GM18868 (cell line): Measurements from ENCODE around the gene CADPS2.
"Not testable (repeated sequence)": the region's sequence is repeated elsewhere in the genome, so short reads cannot be mapped to it uniquely, and the experiment has no call there.

ENCODE experiments used
- ATAC-seq: cut with Tn5 transposase; IDR thresholded peaks from one replicate; pipeline ENCODE4 v1.9.1; 2021; ENCODE audit warnings: mild to moderate bottlenecking, moderate library complexity; ENCODE audit not compliant: unreplicated experiment

Gene CADPS2

GRCh38 chr7:122717356-122718089 is 168.7 kb downstream of the CADPS2 start:
- no peak for ATAC-seq

DNA sequence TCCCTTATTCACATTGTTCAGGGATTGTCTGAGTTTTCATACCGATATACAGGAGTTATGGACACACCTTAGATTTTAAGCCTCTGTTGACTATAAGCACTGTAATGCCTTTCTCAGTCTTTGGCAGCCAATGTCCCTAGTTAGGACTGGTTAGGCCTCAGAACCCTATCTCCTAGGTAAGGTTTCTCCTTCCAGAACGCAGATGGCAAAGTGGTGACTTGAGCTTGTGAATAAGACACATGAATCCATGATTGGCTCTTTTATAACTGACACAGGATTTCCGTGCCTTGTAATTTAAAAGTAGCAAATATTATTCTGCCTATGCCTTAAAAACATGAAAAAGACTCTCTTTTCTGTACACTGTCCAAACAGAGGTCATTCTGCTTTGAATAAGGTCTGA is 171.1 kb downstream of the CADPS2 start:
- no peak for ATAC-seq

- ATAC-seq, result no peak
Observed at GRCh38 chr7:122710916-122711315, 175.3 kb downstream of the CADPS2 start.

GRCh38 chr7:122709930-122710646 is 176.2 kb downstream of the CADPS2 start:
- ATAC-seq, result no peak

DNA sequence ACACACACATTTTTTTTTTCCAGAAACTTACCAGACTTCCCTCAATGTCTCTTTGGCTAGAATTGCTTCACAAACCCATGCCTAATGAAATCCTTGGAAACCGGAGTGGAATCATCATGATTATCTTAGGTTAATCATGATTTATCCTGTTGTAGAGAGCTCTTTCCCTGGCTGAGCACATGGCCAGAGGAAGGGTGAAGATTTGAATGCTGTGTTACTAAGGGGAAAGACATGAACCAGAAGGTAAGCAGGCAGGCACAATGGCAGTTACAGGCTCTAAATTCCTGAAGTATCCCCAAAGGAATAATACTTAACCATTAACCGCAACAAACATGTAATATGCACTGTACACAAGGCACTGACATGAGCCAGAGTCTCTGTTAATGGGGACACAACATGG is 179.4 kb downstream of the CADPS2 start:
- no peak for ATAC-seq

DNA sequence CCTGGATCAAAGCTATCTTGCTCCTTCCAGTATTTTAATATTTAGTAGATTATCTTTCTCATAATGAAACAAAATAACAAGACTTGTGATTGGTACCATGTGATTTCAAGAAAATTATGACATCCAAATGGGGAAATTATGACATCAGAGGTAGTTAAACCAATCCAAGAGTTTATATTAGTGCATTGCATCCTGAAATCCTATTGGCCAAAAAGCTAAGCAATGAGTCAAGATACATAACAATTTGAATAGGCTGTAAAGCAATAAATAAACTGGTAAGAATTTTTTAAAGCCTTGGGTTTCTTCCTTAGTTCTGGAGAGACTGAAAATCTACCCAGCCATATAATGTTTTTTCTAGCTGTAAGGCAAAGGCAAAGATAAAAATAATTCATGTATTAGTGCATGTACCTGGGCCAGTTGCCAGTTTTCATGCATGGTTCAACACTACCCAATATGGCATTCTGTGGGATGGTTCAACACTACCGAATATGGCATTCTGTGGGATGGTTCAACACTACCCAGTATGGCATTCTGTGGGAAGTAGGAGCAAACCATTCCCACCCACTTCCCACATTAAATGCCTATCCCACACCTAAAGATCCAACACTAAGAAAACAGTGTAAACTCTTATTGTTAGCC is 183.3 kb downstream of the CADPS2 start, which contains the start of gene RNF148:
Gene RNF148 (minus strand): TSS at position 51 of the 639 bp plus-strand sequence. CDS start 172 bp downstream, outside the sequence.
- ATAC-seq, result no peak

DNA sequence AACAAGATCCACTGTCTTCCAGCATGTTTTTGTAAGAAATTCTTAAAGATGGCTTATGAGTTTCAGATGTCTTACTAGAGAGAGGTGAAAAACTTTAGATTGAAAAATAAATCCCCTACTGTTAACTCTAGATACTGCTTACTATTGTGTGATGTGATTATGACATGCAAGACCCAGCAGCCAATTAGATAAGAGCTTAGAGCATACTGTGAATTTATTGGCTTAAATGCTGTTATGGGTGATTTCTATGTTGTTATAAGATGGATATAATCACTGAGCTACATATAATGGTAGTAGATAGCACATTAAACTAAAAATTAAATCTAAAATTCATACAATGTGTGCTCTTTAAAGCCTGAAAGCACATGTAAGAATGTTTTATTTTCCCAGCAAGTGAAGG is 187.2 kb downstream of the CADPS2 start, which contains the start of gene RNF133:
Gene RNF133 (minus strand): TSS at position 101 of the 400 bp plus-strand sequence. CDS start 199 bp downstream, outside the sequence.
- no peak for ATAC-seq

GRCh38 chr7:122695816-122696215 is 190.4 kb downstream of the CADPS2 start:
- no peak for ATAC-seq

- no peak for ATAC-seq
Observed at GRCh38 chr7:122694697-122695096, 191.6 kb downstream of the CADPS2 start.

DNA sequence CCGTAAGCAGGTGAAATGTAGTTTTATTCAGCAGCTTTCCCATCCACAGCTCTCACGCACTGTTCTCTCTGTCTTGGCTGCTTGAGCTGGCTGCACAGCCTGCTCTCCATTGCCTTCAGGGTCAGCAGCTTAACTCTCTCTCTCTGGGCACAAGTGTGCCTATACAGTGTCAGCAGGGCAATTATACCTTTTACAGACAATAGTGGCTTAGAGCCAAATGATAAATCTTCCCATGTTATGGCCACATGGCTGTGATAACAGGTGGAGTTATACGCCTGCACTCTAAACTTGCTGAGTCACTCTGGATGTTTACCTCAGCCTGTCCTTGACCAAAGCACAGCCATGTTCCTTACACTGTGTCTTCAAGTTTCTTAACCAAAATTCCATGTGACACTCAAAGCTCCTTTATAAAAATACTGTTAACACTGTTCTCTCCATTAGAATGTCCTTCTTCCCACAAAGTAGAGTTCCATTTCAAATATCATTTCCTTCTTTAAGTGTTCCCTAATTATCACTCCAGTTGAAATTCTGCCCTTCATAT is 193.4 kb downstream of the CADPS2 start:
- ATAC-seq, result no peak

DNA sequence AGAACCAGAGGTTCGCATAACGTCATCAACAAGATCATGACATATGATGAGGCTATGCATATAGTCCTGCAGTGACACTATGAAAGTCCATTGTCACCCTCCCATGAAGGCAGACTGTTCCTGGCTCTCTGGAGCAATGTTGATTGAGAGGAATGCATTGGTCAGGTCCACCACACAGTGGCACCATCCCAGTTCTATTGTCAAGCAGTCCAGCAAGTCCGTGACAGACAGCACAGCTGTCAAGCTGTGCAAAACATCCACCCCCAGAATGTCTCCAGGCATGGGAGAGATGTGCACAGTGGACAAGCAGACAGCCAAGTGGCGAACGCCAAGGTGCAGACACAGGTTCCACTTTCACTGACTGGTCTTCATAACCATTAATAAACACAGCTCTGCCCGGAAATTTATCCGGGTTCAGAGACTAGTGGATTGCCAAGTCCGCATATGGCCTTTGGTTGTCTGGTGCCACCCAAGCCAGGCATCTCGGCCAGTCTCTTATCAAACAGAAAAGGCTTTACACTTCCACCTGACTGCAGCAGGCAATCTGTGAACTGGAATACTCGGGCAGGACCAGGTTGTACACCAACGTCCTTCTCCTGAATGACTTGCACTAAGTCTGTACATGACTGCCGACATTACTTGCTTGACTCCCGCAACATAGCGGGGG is 194.6 kb downstream of the CADPS2 start:
- ATAC-seq, result no peak

- no peak for ATAC-seq
Observed at GRCh38 chr7:122689346-122690109, 196.7 kb downstream of the CADPS2 start.

DNA sequence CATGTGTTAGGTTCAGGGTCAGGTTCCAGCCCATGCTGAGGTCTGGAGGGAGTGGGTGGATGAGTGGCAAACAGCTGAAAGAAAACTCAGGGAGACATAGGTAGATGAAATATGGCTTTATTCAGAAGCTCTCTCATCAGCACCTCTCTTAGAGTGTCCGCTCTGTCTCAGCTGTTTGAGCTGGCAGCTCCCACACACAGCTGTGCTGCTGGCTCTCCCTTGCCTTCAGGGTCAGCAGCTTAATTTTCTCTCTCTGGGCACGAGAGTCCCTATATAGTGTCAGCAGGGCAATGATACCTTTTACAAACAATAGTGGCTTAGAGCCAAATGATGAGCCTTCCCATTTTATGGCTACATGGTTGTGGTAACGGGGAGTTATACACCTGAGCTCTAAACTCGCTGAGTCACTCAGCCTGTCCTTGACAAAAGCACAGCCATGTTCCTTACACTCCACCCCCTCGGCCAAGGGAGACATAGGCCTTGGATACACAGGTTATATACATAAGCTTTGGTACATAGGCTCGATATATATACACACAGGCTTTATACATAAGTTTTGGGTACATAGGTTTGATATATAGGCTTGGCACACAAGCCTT is 197.8 kb downstream of the CADPS2 start:
- no peak for ATAC-seq

DNA sequence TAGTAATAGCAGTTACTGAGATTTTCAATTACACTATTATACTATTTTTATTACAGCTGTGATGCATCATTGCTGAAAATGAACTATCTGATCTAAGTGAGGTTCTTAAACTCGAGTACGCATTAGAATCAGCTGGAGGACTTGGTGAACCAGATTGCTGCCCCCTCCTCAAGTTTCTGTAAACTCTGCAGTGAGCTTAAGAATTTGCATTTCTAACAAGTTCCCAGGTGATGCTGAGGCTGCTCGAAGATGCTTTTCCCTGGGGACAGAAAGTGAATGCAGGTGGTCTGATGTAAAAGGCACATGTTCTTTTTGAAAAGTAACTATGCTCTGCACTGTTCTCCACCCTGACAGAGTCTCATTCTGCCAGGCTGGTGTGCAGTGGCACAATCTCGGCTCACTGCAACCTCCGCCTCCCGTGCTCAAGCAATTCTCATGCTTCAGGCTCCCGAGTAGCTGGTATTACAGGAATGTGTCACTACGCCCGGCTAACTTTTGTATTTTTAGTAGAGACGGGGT is 199.8 kb downstream of the CADPS2 start:
- ATAC-seq, result no peak

DNA sequence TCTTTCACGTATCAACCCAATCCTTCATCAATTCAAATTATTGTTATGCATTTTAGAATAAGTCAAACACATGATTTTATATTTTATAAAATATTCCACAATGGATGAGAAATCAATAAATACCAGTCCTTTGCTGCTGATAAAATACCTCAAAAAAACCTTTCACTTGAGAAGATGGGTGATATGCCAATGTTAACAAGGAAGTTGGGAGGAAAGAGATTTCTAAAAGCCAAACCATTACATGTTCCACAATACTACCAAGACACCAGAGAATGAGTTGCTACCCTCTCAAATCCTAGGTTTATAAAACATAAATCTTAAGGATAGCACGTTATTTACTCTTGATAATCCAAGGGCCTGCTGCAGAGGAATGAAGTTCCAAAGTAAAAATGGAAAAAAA is 201.8 kb downstream of the CADPS2 start:
- no peak for ATAC-seq

DNA sequence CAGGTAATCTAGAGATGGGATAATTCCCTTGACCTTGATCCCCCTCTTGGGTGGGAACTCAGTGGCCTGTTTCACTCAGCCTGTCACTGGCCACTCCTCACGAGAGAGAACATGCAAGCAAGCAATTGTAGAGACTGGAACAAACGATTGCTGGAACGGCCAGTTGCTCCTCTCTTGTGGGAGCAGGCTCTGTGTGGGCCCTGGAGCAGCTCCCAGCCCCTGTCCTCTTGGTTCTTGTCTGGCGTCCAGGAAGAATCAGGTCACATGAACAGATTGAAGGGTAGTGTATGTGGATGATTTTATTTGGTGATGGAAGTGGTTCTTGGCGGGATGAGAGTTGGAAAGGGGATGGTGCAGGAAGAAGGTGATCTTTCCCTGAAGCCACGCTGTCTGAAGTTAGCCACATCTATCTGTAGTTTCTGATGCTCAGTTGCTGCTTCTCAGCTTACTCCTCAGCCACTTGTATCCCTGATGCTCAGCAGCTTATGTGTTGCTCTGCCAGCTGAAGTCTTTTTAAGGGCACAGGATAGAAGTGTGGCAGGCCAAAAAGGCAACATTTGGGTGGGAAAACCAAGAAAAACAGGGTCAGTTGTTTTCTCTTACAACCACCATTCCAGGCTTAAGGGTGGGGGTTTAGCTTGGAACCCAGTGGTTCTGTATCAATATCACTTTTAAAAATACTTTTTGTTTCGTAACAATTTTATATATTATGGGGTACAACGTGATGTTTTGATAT is 203.3 kb downstream of the CADPS2 start:
- ATAC-seq, result no peak

DNA sequence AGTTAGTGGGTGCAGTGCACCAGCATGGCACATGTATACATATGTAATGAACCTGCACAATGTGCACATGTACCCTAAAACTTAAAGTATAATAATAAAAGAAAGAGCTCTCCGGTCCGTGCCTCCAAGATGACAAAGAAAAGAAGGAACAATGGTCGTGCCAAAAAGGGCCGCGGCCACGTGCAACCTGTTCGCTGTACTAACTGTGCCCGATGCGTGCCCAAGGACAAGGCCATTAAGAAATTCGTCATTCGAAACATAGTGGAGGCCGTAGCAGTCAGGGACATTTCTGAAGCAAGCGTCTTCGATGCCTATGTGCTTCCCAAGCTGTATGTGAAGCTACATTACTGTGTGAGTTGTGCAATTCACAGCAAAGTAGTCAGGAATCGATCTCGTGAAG is 205.1 kb downstream of the CADPS2 start:
- ATAC-seq, result not testable (repeated sequence)

DNA sequence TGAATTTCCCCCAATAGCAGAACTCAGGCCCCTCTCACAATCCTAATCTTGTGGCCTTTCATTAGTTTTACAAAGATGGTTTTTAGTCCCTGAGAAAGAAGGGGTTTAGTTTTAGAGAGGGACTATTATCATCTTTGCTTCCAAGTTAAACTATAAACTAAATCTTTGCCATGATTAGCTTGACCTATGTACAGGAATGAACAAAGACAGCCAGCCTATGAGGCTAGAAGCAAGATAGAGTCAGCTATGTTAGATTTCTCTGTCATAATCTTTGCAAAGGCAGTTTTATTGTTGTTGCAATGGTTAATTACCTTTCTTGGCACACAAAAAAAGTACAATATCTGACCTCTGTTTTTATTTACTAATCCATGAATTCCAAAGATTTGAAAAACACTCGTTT is 206.4 kb downstream of the CADPS2 start:
- no peak for ATAC-seq

DNA sequence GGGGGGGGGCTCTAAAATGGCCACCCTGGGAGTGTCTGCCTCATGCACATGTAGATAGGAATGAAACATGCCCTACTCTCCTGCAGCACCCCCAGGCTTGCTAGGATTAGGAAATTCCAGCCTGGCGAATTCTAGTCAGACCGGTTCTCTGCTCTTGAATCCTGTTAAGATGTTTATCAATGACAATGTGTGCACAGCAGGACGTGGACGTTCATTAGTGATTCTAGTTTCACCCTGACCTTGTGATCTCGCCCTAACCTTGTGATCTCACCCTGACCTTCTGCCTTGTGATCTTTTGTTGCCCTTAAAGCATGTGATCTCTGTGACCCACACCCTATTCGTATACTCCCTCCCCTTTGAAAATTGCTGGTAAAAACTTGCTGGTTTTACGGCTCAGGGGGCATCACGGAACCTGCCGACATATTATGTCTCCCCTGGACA is 207.0 kb downstream of the CADPS2 start:
- ATAC-seq, result not testable (repeated sequence)
